DMS79 (cell line): ENCODE data around the gene CACNA2D4.

Experiments used
- DNase-seq: peaks from one replicate; lab custom pipeline; 2025; lab: John Stamatoyannopoulos, UW

Gene CACNA2D4

GRCh38 chr12:1870998-1871917 lies 47.2 kb downstream of the CACNA2D4 start:
- no peak for DNase-seq

GRCh38 chr12:1870086-1870485 lies 48.4 kb downstream of the CACNA2D4 start:
- no peak for DNase-seq

GRCh38 chr12:1869145-1869544 lies 49.3 kb downstream of the CACNA2D4 start:
- no peak for DNase-seq

- no peak for DNase-seq
These were observed 53.1 kb downstream of the CACNA2D4 start for GRCh38 chr12:1865284-1865866.

GRCh38 chr12:1864867-1865266 lies 53.6 kb downstream of the CACNA2D4 start:
- no peak for DNase-seq

GRCh38 chr12:1864456-1864855 lies 54.0 kb downstream of the CACNA2D4 start:
- DNase-seq: no peak

GRCh38 chr12:1863823-1864222 lies 54.6 kb downstream of the CACNA2D4 start:
- DNase-seq: no peak

- DNase-seq: no peak
These were observed 55.5 kb downstream of the CACNA2D4 start for GRCh38 chr12:1862973-1863372.

GRCh38 chr12:1859643-1860042 lies 58.8 kb downstream of the CACNA2D4 start:
- no peak for DNase-seq

GRCh38 chr12:1858456-1858855 lies 60.0 kb downstream of the CACNA2D4 start:
- no peak for DNase-seq

GRCh38 chr12:1857821-1858220 lies 60.6 kb downstream of the CACNA2D4 start:
- DNase-seq: no peak

- no peak for DNase-seq
These were observed 61.4 kb downstream of the CACNA2D4 start for GRCh38 chr12:1857086-1857485.

GRCh38 chr12:1855241-1855640 lies 63.2 kb downstream of the CACNA2D4 start:
- no peak for DNase-seq

- DNase-seq: no peak
These were observed 64.7 kb downstream of the CACNA2D4 start for GRCh38 chr12:1853716-1854115.

- DNase-seq: no peak
These were observed 66.4 kb downstream of the CACNA2D4 start for GRCh38 chr12:1852076-1852475.

- DNase-seq: no peak
These were observed 67.2 kb downstream of the CACNA2D4 start for GRCh38 chr12:1851151-1851701.

GRCh38 chr12:1848745-1849144 lies 69.7 kb downstream of the CACNA2D4 start:
- no peak for DNase-seq

GRCh38 chr12:1848146-1848545 lies 70.3 kb downstream of the CACNA2D4 start:
- no peak for DNase-seq

GRCh38 chr12:1847411-1847810 lies 71.0 kb downstream of the CACNA2D4 start:
- DNase-seq: no peak

GRCh38 chr12:1846421-1847405 lies 71.7 kb downstream of the CACNA2D4 start:
- DNase-seq: no peak

GRCh38 chr12:1845886-1846285 lies 72.6 kb downstream of the CACNA2D4 start:
- DNase-seq: no peak

GRCh38 chr12:1845427-1845826 lies 73.0 kb downstream of the CACNA2D4 start:
- no peak for DNase-seq
